ENCODE data around the gene ART1.

- TF ChIP-seq CTCF (IDR thresholded peaks at IDR 0.05): no peak
- TF ChIP-seq EP300 (IDR thresholded peaks at IDR 0.05): no peak
- TF ChIP-seq POLR2A (IDR thresholded peaks at IDR 0.05): no peak
These were observed 21.1 kb downstream of the ART1 start for GRCh38 chr11:3666023-3666530.

Measured in ovary (tissue), 3 donors.